Stimulated activated naive CD4-positive, alpha-beta T cell treated with Interleukin-2 at 50 U/mL for 16 hours (primary cell): ENCODE results near the gene TRAK1.
"Not testable (repeated sequence)": the region's sequence is repeated elsewhere in the genome, so short reads cannot be mapped to it uniquely, and the experiment has no call there.

Source experiments
- DNase-seq: peaks from one replicate; lab custom pipeline; 2025; lab: John Stamatoyannopoulos, UW

The TRAK1 gene, protein sequence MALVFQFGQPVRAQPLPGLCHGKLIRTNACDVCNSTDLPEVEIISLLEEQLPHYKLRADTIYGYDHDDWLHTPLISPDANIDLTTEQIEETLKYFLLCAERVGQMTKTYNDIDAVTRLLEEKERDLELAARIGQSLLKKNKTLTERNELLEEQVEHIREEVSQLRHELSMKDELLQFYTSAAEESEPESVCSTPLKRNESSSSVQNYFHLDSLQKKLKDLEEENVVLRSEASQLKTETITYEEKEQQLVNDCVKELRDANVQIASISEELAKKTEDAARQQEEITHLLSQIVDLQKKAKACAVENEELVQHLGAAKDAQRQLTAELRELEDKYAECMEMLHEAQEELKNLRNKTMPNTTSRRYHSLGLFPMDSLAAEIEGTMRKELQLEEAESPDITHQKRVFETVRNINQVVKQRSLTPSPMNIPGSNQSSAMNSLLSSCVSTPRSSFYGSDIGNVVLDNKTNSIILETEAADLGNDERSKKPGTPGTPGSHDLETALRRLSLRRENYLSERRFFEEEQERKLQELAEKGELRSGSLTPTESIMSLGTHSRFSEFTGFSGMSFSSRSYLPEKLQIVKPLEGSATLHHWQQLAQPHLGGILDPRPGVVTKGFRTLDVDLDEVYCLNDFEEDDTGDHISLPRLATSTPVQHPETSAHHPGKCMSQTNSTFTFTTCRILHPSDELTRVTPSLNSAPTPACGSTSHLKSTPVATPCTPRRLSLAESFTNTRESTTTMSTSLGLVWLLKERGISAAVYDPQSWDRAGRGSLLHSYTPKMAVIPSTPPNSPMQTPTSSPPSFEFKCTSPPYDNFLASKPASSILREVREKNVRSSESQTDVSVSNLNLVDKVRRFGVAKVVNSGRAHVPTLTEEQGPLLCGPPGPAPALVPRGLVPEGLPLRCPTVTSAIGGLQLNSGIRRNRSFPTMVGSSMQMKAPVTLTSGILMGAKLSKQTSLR

DNA sequence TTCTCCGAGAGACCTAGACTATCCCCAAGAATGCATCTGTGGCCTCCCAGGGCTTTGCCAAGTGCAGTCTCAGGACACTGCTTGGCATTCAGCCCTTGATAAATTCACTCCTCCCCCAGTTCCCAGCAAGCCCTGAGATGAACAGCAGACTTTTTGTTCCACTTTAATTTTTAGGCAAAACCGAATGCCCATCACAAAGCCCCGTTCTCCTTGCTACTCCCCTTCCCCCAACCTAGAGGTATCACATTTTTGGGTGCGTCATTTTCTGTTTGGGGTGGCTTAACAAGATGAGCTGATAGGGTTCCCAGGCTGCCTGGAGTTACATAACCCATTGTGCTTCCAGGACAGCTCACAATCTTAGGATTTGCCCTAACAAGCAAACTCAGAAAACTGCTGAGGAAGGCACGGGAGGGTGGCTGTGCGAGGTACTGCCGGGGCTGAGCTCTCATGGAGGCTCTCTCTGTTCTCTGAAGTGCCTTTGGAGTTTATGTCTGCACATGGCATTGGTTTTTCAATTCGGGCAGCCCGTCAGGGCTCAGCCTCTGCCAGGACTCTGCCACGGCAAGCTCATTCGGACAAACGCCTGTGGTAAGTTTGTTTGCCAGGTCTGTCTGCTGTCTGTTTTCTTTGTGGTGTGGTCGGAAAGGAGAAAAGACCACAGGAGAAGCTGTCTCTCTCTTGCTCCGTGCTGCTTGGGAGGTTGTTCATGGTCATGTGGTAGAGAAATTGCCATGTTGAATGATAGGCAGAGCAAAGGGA is at the start of gene TRAK1:
Gene TRAK1 (plus strand): TSS at position 385 of the 759 bp plus-strand sequence. CDS start 113 bp downstream, at position 498.
- no peak for DNase-seq

DNA sequence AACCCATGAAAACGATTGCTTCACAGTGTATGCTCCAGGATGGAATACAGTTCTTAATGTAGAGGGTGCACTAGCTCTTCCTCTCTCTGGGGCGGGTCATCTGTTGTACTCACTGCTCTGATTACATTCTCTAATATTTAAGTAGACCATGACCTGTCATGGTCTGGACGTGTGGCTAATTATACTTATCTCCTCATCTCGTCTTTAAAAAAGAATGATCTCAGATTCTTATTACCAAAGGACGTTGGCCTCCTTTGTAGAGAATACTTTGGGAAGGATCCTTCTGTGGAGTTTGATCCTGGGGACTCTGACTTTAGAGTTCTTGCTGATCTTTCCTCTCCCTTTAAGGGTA is 48.4 kb upstream of the TRAK1 start:
- DNase-seq, result no peak

DNA sequence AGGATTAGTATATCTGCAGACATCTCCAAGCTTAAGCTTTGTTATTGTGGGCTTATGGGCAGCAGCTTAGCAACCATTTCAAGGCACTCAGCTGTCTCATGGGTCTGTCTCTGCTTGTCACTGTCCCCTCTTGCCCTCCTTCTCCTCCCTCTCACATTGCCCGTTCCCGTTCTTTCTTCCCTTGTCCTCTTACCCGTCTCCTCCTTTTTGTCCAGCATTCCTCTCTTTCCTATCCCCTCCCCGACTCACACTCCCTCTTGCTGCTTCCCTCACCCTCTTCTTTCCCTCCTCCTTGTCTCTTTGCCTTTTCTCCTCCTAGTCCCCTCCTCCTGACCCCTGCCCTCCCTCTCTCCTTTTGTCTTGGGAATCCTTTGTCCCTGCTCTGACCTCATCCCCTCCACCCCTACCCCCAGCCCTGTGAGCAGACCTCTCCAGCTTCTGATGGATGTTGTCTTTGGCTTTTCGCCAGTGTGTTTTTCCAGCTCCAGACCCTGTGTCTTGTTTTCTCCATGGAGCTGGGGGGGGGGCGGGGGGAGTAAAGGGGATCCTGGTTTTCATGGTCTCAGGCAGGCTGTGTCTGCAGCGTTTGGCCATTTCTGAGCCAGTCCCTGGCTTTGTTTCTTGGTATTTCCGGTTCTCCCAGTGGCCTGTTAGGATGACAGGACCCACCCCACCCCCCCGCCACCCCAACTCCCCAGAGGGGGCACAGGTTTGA is 47.9 kb upstream of the TRAK1 start:
- DNase-seq, result no peak

DNA sequence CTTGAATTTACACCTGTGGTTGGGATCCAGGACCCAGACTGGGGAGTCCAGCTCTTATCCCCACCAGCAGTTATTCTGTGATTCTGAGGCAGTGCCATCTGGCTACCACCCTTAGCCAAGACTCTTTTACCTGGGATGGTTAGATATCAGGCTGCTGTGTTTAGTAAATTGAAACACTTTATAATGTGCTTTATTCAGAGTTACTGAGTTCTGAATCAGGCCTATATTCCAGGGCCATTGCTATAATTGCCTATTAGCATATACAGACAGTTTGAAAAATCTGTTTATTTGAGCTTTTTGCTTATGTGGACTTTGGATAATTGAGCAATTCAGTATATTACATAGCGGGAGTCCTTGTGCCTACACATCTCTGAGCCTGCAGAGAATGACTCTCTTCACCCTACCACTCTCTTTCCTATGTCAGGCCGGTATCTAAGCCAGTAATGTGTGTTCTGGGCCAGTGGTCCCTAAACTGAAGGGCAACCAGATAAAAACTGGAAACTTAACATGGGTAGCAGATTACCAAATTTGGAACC is 45.4 kb upstream of the TRAK1 start:
- no peak for DNase-seq

DNA sequence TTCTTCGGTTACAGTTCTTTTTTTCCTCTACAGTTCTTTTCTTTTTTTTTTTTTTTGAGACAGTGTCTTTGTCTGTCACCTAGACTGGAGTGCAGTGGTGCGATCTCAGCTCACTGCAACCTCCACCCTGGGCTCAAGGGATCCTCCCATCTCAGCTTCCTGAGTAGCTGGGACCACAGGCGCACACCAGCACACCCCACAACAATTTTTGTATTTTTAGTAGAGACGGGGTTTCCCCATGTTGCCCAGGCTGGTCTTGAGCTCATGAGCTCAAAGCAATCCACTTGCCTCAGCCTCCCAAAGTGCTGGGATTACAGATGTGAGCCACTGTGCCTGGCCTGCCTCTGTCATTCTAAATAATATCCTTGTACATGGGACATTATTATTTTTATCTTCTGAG is 42.6 kb upstream of the TRAK1 start:
- DNase-seq, result not testable (repeated sequence)

DNA sequence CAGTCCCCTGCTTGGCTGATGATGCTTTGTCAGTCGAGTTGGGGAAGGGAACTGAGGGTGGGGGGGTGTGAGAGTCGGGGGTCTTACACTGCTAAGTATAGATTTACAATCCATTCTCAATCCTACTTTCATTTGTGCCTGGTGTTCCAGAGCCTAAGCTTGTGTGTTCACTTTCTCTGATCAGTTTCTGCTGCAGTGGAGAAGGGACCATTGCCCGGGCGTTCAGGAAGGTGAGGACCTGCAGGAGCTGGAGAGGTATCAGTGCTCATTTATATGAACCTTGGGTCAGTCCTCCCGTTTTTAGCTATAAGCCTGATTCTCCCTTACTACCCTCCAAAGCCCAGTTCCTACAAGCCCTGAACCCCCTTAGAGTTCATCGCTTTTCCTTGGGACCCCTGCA is 41.0 kb upstream of the TRAK1 start:
- no peak for DNase-seq

DNA sequence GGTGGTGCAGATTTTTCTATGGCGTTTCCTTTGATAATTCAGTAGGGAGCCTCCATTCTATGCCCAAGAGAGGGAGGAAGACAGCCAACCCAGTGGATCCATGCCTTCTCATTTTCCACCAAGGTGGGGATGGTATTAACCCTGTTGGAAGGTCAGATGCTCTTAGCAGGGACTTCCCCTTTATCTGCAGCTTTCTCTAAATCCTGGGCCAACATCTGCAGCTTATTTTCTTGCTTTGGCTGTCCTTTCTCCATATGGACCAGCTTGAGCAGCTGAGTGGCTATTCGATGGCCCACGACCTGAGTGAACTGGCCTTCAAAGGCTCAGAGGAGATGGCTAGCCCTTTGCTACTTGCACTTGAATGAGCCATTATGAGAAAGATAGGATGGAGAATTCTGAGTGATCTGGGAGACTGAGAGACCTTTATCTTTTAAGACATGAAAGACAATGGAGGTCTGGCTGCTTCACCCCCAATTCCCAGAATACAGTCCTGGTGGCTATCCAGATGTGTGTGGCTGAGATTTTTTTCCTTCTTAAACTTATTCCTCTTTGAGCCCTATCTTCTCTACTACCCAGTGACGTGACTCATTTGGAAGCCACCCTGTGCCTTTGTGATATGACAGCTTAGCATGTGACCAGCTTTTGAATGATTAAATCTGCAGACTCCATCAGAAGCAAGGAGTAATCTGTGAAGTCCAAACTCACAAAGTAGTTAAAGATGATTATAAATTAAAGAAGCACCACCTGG is 39.6 kb upstream of the TRAK1 start:
- DNase-seq, result no peak

DNA sequence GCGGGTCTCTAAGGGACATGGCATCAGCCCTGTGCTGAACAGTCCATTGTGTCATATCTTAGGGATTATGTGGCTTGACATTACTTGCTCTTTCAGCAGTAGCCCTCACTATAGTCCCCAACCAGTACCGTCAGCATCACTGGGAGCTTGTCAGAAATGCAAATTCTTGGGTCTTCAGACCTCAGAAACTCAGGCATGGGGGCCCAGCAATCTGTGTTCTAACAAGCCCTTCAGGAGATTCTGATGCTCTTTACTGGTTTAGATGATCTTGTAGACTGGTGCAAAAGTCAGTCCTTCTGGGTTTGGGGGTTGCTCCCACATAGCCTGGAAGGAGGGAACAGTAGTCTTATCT is 39.0 kb upstream of the TRAK1 start:
- DNase-seq, result no peak

DNA sequence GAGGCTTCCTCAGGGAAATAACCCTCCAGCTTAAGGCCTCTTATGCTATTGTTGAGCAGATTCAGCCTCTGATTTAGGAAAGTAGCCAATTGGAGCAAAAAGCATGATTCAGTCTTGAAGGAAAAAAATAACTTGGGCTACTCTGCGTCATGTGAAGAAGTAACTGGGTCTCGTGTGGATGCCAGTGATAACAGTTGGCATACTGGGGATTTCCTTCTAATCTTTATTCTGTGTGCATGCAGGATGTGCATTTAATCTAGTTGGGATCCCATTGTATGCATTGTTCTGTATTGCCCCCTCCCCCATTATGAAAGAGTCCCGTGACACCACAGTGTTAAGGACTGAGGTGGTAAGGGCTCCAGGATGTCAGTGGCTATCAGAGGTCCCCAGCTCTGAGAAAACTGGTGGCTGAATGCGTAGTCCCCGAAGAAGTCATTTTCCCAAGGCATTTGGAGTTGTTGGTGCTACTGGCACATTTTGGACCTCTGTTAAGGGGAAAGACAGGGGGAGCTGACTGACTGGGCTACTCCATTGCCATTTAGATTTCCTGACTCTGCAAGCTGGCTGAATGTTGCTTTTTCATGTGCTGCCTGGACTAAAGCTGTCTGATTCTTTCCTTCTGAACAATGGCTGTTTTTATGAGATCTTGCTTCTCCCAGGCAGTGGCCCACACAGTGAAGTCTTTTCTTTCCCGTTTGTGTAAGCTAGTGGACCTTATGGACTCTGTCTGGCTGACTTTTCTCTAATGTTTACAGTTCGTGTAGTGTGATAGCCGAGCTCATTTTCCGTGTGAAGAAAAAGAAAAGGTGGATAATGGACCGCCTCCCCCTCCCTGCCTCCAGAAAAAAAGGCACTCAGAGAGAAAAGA is 38.4 kb upstream of the TRAK1 start:
- DNase-seq, result no peak

DNA sequence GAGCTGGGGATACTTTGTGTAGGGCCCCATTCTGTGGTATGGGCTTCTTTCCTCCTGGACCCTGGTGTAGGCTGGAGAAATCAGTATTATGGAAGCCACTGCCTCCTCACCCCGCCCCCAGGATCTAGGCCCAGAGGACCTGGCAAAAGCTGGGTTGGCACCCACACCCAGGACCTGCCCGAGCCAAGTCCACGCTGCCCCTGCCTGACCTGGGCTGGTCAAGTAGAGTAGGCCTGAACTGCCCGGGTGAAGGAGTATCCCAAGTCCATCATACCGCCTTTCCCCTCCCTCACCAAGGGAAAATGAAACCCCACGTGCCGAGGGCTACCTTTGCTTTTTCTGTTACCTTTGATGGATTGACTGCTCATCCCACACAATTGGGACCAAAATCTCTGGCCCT is 37.7 kb upstream of the TRAK1 start:
- DNase-seq, result no peak

DNA sequence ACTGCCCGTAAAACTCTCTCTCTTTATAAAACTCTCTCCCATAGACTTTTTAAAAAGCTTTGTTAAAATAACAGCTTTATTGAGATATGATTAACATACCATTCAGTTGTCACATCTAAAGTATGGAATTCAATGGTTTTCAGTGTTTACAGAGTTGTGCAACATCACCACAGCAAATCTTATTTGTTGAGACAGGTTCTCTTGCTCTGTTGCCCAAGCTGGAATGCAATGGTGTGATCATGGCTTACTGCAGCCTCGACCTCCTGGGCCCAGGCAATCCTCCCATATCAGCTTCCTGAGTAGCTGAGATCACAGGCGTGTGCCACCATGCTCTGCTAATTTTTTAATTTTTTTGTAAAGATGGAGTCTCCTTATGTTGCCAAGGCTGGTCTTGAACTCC is 35.9 kb upstream of the TRAK1 start:
- DNase-seq, result no peak

DNA sequence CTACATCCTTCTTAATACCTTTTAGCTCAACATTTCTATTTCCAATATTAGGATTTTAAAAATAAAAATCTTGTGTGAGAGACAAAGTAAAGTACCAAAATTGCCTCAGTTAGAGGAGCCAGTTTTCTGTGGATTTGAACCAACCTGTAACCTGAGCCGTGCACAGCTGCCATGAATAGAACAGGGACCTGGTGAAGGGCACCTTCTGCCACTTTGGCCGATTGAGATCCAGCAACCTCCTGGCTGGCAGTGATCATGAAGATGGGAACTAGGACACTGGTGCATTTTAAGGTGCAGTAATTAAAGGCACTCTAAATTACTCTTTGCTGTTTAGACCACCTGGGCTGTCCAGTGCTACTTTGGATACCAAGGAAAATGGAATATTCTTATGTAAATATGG is 34.3 kb upstream of the TRAK1 start:
- DNase-seq, result no peak

DNA sequence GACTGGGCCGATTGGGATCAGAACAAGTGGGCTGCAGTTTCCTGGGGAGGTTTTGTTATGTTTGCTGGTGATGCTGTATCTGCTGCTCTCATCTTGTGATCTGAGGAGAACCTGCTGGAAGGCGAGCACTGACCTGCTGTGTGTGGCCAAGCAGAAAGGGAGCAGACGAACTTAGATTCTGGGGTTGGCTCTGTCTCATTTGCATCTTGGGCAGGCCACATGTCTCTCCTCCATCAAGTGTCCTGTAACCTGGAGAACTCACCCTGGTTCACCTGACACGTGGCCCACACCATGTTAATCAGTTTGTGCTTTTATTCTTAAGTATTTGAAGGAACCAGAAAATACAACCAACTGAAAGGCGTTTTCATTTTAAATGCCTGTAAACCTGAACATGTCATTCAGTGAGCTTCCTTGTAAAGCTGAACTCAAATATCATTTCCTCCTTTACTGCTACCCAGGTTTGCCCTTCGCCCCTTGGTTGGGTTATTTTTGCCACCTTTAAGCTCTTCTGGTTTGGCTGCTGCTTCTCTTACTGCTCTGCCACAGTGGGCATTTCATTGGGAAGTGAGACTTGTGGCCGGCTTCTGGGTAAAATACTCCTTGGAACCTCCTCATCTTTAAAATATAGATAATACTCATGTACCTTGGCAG is 33.5 kb upstream of the TRAK1 start:
- no peak for DNase-seq

DNA sequence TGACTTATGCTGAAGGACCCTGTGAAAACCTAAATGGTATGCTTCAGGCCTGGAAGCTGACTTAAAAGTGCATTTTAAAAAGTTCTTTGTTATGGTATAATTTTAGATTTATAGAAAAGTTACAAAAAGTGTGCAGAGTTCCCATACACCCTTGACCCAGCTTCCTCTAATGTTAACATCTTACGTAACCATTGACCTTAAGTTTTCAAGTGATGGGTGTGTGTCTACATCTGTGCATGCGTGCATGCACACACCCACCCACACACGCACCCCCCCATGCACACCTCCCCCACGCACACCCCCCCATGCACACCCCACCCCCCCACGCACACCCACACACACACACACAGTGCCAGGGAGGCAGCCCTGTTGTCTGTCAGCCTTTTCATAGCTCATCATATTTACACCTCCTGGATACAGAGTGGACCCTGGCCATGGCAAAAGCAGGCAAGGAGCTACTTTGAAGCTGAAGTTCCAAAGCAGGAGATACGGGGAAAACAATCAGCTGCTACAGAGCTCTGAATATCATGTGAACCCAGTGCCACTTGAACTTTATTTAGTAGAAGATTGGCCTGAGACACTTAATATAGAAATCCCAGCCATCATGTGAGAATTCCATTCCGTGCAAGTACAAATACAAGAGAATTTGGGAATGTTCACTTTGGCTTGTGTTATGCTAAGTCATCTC is 30.0 kb upstream of the TRAK1 start:
- DNase-seq, result no peak

DNA sequence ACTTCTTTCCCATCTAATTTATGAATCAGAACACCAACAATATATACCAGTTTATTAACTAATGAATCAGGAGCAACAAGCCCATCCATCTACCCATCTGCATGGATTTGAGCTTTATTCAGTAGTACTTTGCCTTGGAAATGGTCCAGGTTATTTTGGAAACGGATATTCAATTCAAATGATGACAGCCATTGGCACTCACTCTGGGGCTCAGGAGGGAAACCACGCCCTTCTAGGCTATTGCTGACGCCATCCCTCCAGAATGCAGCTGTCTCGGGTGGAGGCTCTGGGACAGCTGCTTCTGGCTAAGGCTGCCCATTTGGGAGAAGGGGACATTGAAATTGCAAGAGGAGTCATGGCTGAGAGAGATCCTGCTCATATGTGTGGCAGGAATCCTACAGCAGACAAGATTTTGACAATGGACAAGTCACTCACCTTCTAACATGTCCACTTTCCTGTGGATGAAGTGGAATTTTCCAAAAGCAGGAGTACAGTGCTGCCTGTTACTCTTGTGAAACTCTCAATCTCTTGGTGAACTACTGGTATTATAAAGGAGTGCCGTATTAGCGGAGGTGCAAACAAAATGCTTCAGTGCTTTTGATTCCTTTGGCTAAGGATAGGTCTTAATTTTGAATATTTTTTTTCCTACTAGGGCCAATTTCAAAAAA is 29.3 kb upstream of the TRAK1 start:
- no peak for DNase-seq

DNA sequence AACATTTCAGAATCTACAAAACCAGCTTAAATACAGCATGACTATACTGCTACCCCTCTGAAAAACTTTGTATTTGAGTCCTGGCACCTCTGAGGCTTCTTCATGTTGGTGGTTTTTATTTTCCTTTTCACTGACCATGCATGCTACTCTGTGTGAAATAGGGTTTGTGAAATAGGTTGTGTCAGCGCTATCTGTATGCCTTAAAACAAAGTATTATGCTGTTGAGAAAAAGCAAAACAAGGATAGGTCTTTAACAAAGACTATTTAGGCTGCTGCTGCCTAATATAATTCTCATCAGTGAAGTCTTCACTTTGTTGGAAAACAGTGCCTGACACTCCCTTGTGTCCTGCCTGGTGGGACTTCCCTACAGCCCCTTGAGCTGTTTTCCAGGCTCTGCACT is 28.7 kb upstream of the TRAK1 start:
- no peak for DNase-seq

DNA sequence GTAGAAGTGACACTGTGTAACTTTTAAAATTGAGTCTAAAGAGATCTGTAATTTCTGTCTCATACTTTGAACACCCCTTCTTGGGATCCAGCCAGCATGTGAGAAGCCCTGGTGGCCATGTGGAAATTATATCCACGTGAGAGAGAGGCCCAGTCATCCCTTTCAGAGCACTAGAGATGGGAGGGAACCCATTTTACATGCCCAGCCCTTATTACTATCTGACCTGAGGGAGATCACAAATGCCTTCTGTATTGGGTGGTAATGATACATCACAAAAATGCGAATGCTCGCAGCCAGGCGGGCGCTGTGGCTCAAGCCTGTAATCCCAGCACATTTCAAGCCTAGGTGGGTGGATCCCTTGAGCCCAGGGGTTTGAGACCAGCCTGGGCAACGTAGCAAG is 27.3 kb upstream of the TRAK1 start:
- DNase-seq, result no peak

DNA sequence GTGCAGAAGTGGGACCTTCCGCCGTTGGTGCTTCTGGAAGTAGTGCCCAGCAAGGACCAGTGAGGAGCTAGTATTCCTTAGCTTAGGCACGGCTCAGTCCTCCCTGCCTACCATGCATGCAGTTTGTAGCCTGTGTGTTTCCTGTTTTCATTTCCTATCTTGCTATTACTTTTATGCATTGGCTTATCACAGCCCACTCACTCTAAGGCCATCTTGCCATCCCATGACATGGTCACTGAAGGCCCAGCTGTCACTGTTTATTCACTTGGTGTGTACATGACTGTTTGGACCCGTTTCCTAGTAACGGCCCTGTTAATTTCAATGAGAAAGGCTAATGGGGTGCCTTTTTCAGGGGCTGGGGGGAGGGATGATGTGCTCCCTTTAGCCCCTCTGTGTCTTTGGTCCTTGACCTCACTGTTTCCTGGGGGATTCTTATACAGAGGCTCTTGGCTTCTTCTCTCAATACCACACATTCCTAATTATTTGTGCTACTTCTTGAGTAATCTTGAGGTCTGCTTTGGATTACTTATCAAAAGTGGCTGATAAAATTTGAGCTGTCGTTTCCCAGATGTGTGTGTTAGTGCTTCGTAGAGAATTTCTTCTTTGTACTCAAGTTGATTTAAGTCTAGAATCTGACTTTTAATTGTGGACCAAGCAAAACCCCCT is 24.5 kb upstream of the TRAK1 start:
- no peak for DNase-seq
